ENCODE results near the gene PSMD6. TPM values are rescaled to one million over a fixed set of nuclear protein-coding genes. Genes with fewer than 3 reads are reported as not detected.
A peak's percentile ranks its signal among the peaks of the same experiment; 100 is the strongest.

Gene PSMD6
- total RNA-seq, 3 donors from 2014 or later = 60.9 to 74.7 (median 69.8) TPM

- Histone ChIP-seq H3K9me3 (no peaks in the 10 kb centered on the region), H3K4me1 (peaks cover 0 to 14% of the 10 kb centered on the region in 2 donors), H3K27me3 (no peaks in the 10 kb centered on the region), H3K27ac (peak overlapping the region; percentile 86 to 89), H3K36me3 (peaks cover 2% of the 10 kb centered on the region), H3K4me3 (peak overlapping the region; percentile 91 to 96 (median 96))
- intact Hi-C loops (cut with DNase I; ENCODE audit: low total_unique reads) = loop anchor here (5.0 kb wide), 1 partner anchor 50 kb away; no protein-coding TSS in a partner anchor
- TF ChIP-seq POLR2A (IDR thresholded peaks at IDR 0.05) = no peak
- no peak for DNase-seq (ENCODE audit: low spot score in 2 of 2)
Observed at GRCh38 chr3:64022451-64023186, 675 bp downstream of the PSMD6 start.

GRCh38 chr3:64021922-64022321, 1.4 kb downstream of the PSMD6 start:
- Histone ChIP-seq H3K27ac (no peak overlapping the region), H3K4me3 (peak overlapping the region in 2 of 3 donors; percentile 96)

GRCh38 chr3:64019879-64020278, 3.4 kb downstream of the PSMD6 start:
- peaks cover 0 to 14% of the 10 kb centered on the region in 2 donors for H3K4me1 ChIP-seq
- no peaks in the 10 kb centered on the region for H3K27me3 ChIP-seq
- no peak overlapping the region for H3K27ac ChIP-seq
- TF ChIP-seq POLR2AphosphoS5 (IDR thresholded peaks at IDR 0.05) (no peak), POLR2A (IDR thresholded peaks at IDR 0.05) (no peak), CTCF (IDR thresholded peaks at IDR 0.05) (no peak)
- intact Hi-C loops (cut with DNase I; ENCODE audit: low total_unique reads) = loop anchor here (5.0 kb wide), 1 partner anchor 48 kb away; no protein-coding TSS in a partner anchor
- no peak overlapping the region for H3K4me3 ChIP-seq
- DNase-seq (ENCODE audit: low spot score in 2 of 2) = no peak
- no peaks in the 10 kb centered on the region for H3K9me3 ChIP-seq
- H3K36me3 ChIP-seq = peaks cover 9% of the 10 kb centered on the region

More at GRCh38 chr3:64021922-64022321, 1.4 kb downstream of the PSMD6 start:
- Histone ChIP-seq H3K9me3 (no peaks in the 10 kb centered on the region), H3K4me1 (peaks cover 0 to 14% of the 10 kb centered on the region in 2 donors), H3K27me3 (no peaks in the 10 kb centered on the region), H3K36me3 (peaks cover 6% of the 10 kb centered on the region)
- intact Hi-C loops (cut with DNase I; ENCODE audit: low total_unique reads) = loop anchor here (5.0 kb wide), 1 partner anchor 50 kb away; no protein-coding TSS in a partner anchor
- no peak for DNase-seq (ENCODE audit: low spot score in 2 of 2)
- TF ChIP-seq CTCF (IDR thresholded peaks at IDR 0.05) (no peak), POLR2AphosphoS5 (IDR thresholded peaks at IDR 0.05) (no peak)

- Histone ChIP-seq H3K9me3 (no peaks in the 10 kb centered on the region), H3K27me3 (no peaks in the 10 kb centered on the region), H3K27ac (no peak overlapping the region), H3K4me1 (peaks cover 0 to 14% of the 10 kb centered on the region in 2 donors), H3K4me3 (no peak overlapping the region), H3K36me3 (peaks cover 9% of the 10 kb centered on the region)
- intact Hi-C loops (cut with DNase I; ENCODE audit: low total_unique reads) = no loop called here
- no peak for DNase-seq (ENCODE audit: low spot score in 2 of 2)
- no peak for TF ChIP-seq POLR2A (IDR thresholded peaks at IDR 0.05)
- TF ChIP-seq CTCF (IDR thresholded peaks at IDR 0.05) = no peak
- no peak for TF ChIP-seq POLR2AphosphoS5 (IDR thresholded peaks at IDR 0.05)
Observed at GRCh38 chr3:64019271-64019670, 4.0 kb downstream of the PSMD6 start.

- H3K9me3 ChIP-seq = no peaks in the 10 kb centered on the region
- no peak for DNase-seq (ENCODE audit: low spot score in 2 of 2)
- H3K36me3 ChIP-seq = peaks cover 13% of the 10 kb centered on the region
- H3K27ac ChIP-seq = no peak overlapping the region
- no peak overlapping the region for H3K4me3 ChIP-seq
- no peak for TF ChIP-seq POLR2A (IDR thresholded peaks at IDR 0.05)
- no peak for TF ChIP-seq CTCF (IDR thresholded peaks at IDR 0.05)
- no peak for TF ChIP-seq POLR2AphosphoS5 (IDR thresholded peaks at IDR 0.05)
- H3K4me1 ChIP-seq = peaks cover 0 to 10% of the 10 kb centered on the region in 2 donors
- intact Hi-C loops (cut with DNase I; ENCODE audit: low total_unique reads) = no loop called here
- no peaks in the 10 kb centered on the region for H3K27me3 ChIP-seq
Observed at GRCh38 chr3:64016941-64017620, 6.2 kb downstream of the PSMD6 start.

Measured in breast epithelium (tissue), 4 donors.